ENCODE results near the gene CFAP73. TPM values are rescaled to one million over a fixed set of nuclear protein-coding genes. Genes with fewer than 3 reads are reported as not detected.
"Not testable (repeated sequence)": the region's sequence is repeated elsewhere in the genome, so short reads cannot be mapped to it uniquely, and the experiment has no call there.

The CFAP73 gene
- total RNA-seq, 4 donors from 2014 or later = 1.0 to 2.6 (median 2.0) TPM

DNA sequence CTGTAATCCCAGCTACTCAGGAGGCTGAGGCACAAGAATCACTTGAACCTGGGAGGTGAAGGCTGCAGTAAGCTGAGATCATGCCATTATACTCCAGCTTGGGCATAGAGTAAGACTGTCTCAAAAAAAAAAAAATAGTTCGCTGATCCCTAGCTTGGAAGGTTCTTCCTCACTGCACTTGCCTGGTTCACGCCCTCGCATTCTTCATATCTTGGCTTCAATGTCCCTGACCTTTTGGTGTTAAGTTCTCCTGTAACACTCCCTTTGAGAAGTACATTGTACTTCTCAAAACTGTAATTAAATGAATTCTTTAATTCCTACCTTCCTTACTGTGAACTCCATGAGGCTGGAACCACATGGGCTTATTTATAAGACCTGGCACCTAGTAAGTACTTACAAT, 55.3 kb downstream of the CFAP73 start:
- WGBS = 88% methylated on average over 3 of the region's 3 CpGs
- H3K27ac ChIP-seq = no peak overlapping the region
- H3K4me3 ChIP-seq = no peak overlapping the region
- H3K36me3 ChIP-seq = no peaks in the 10 kb centered on the region
- H3K9me3 ChIP-seq = no peaks in the 10 kb centered on the region
- no peaks in the 10 kb centered on the region for H3K27me3 ChIP-seq
- no peak for DNase-seq (ENCODE audit: low spot score in 2 of 2)
- H3K4me1 ChIP-seq = no peaks in the 10 kb centered on the region
- no peak for TF ChIP-seq EP300 (IDR thresholded peaks at IDR 0.05)
- TF ChIP-seq POLR2AphosphoS5 (IDR thresholded peaks at IDR 0.05) = no peak
- TF ChIP-seq POLR2A (IDR thresholded peaks at IDR 0.05) = no peak
- TF ChIP-seq, protein P1, sequence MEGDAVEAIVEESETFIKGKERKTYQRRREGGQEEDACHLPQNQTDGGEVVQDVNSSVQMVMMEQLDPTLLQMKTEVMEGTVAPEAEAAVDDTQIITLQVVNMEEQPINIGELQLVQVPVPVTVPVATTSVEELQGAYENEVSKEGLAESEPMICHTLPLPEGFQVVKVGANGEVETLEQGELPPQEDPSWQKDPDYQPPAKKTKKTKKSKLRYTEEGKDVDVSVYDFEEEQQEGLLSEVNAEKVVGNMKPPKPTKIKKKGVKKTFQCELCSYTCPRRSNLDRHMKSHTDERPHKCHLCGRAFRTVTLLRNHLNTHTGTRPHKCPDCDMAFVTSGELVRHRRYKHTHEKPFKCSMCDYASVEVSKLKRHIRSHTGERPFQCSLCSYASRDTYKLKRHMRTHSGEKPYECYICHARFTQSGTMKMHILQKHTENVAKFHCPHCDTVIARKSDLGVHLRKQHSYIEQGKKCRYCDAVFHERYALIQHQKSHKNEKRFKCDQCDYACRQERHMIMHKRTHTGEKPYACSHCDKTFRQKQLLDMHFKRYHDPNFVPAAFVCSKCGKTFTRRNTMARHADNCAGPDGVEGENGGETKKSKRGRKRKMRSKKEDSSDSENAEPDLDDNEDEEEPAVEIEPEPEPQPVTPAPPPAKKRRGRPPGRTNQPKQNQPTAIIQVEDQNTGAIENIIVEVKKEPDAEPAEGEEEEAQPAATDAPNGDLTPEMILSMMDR (IDR thresholded peaks at IDR 0.05) = no peak

DNA sequence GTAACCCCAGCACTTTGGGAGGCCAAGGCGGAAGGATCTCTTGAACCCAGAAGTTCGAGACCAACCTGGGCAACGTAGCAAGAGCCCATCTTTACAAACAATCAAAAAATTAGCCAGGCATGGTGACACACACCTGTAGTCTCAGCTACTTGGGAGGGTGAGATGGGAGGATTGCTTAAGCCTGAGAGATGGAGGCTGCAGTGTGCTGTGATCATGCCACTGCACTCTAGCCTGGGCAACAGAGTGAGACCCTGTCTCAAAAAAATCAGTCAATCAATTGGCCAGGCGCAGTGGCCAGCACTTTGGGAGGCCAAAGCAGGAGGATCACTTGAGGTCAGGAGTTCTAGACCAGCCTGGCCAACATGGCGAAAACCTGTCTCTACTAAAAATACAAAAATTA, 57.3 kb downstream of the CFAP73 start:
- not testable (repeated sequence) for H3K4me3 ChIP-seq; H3K4me1 ChIP-seq; H3K36me3 ChIP-seq; H3K9me3 ChIP-seq; H3K27me3 ChIP-seq; DNase-seq (ENCODE audit: low spot score in 2 of 2); H3K27ac ChIP-seq
- 93% methylated on average over 5 of the region's 5 CpGs for WGBS

DNA sequence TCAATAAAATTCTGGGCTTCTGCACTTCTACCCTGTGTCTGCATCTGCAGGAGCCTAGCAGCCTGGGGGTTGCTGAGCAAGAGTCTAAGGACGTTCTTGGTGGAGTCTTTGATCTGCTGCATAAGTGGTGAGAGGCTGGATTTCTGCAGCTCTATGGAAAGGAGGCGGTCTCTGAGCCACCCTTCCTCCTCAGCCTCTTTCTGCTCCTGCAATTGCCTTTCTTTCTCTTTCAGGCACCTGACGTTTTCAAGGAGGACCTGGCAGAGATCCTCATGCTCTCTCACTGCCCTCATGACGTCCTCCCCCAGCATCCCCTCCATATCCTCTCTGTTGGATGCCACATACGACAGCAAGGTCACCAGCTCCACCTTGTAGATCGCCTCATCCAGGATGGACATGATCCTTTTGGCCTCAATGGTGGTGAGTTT, 58.1 kb downstream of the CFAP73 start:
- H3K27me3 ChIP-seq = no peaks in the 10 kb centered on the region
- H3K27ac ChIP-seq = no peak overlapping the region
- WGBS = 78% methylated on average over 6 of the region's 6 CpGs
- H3K4me1 ChIP-seq = no peaks in the 10 kb centered on the region
- no peaks in the 10 kb centered on the region for H3K9me3 ChIP-seq
- H3K36me3 ChIP-seq = no peaks in the 10 kb centered on the region
- H3K4me3 ChIP-seq = no peak overlapping the region
- TF ChIP-seq, protein P1 (IDR thresholded peaks at IDR 0.05) = no peak
- no peak for TF ChIP-seq POLR2A (IDR thresholded peaks at IDR 0.05)
- no peak for TF ChIP-seq EP300 (IDR thresholded peaks at IDR 0.05)
- TF ChIP-seq POLR2AphosphoS5 (IDR thresholded peaks at IDR 0.05) = no peak
- DNase-seq (ENCODE audit: low spot score in 2 of 2) = no peak

DNA sequence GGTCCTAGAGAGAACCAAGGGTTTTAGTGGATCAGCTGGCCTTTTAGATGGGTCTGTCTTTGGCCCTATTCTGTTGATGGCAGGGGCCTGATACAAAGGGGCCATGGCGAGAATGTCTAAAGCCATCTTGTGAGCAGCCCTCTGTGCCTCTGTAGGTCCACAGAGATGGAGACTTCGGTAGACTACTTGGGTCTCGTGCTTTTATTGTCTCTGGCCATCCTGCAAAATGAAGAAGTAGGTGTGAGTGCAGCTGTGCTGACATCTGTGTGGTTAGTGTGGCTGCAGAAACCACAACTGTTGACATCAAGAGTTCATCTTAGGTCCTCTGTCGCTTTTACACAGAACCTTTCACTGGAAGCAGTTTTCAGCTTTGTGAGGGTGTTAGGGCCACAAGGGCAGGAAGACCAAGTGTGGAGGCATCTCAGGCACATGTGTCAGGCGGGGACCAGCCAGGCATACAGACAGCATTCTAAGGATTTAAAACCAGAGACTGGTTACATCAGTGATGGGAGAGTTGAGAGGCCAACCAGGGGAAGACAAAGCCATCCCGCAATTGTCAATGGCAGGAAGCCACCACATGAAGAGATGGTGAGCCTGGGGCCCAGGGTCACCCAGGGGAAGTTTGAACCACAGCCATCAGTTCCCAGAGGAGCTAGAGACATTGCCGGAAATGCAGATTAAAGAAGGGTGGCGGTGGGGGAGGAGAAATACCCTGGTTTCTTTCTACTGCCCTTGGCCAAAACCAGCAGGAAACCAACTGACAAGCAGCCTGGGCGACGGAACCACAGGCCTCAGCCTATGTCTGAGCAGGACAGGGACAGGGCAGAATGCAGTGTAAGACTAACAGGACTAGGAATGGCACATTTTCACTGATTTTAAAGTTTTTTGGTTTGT, 58.8 kb downstream of the CFAP73 start:
- no peak for DNase-seq (ENCODE audit: low spot score in 2 of 2)
- Histone ChIP-seq H3K4me3 (no peak overlapping the region), H3K27me3 (no peaks in the 10 kb centered on the region), H3K9me3 (no peaks in the 10 kb centered on the region), H3K36me3 (no peaks in the 10 kb centered on the region), H3K27ac (peak overlapping the region; percentile 3), H3K4me1 (no peaks in the 10 kb centered on the region)
- 70% methylated on average over 10 of the region's 10 CpGs for WGBS
- no peak for TF ChIP-seq POLR2AphosphoS5 (IDR thresholded peaks at IDR 0.05)
- no peak for TF ChIP-seq EP300 (IDR thresholded peaks at IDR 0.05)
- TF ChIP-seq, protein P1 (IDR thresholded peaks at IDR 0.05) = no peak
- TF ChIP-seq POLR2A (IDR thresholded peaks at IDR 0.05) = no peak

Other genes with a start within 250 kb of the CFAP73 start
- 10 to 100 TPM; 20.6 to 26.8 (median 23.5) TPM for gene OAS1, start 242.8 kb upstream of the CFAP73 start, total RNA-seq
- gene OAS3, start 211.2 kb upstream of the CFAP73 start, total RNA-seq = 10 to 100 TPM; 19.5 to 30.0 (median 24.1) TPM
- gene OAS2, start 171.2 kb upstream of the CFAP73 start, total RNA-seq = 1 to 10 TPM; 1.2 to 4.2 (median 3.2) TPM
- gene DTX1, start 93.0 kb upstream of the CFAP73 start, total RNA-seq = 1 to 10 TPM; 1.1 to 3.4 (median 1.7) TPM
- 10 to 100 TPM; 19.8 to 39.0 (median 32.5) TPM for gene RASAL1, start 14.0 kb upstream of the CFAP73 start, total RNA-seq
- 10 to 100 TPM; 53.9 to 71.8 (median 63.9) TPM for gene DDX54, start 35.8 kb downstream of the CFAP73 start, total RNA-seq
- gene RITA1, start 36.0 kb downstream of the CFAP73 start, total RNA-seq = 10 to 100 TPM; 14.7 to 21.7 (median 16.9) TPM
- 10 to 100 TPM; 15.5 to 74.1 (median 35.6) TPM for gene TPCN1, start 71.7 kb downstream of the CFAP73 start, total RNA-seq
- 10 to 100 TPM; 29.1 to 70.2 (median 34.9) TPM for gene SLC8B1, start 185.4 kb downstream of the CFAP73 start, total RNA-seq
- gene PLBD2, start 208.9 kb downstream of the CFAP73 start, total RNA-seq = 10 to 100 TPM; 22.2 to 29.2 (median 27.3) TPM